SK-N-SH (cell line): ENCODE measurements around the gene CYP2D6. TPM values are rescaled to one million over a fixed set of nuclear protein-coding genes. Genes with fewer than 3 reads are reported as not detected.

Experiments
- CTCF ChIA-PET: fragments of 300-600, 350-600 bp; formaldehyde crosslinking; extraction: SDS; loops from one replicate; lab custom pipeline; 2021; lab: Yijun Ruan, JAX
- POLR2A ChIA-PET: fragments of 350-600 bp; sonication (Branson Sonifier 250); formaldehyde crosslinking; extraction: SDS; loops from one replicate; lab custom pipeline; 2020; ENCODE audit warnings: antibody characterized with exemption, inconsistent platforms; lab: Yijun Ruan, JAX
- DNase-seq: peaks from one replicate; pipeline ENCODE4 v3.0.0; 2012
- H2AFZ ChIP-seq: fragments of 200-600 bp; sonication (generic); 2 replicates; pipeline ENCODE4 v1.8.1; 2016; ENCODE audit warnings: antibody characterized with exemption, mild to moderate bottlenecking, low read depth
- H3F3A ChIP-seq: fragments of 200-600 bp; sonication (generic); replicated peaks from 2 replicates; pipeline ENCODE3; 2016; ENCODE audit warnings: antibody characterized with exemption, mild to moderate bottlenecking; ENCODE audit not compliant: insufficient read depth
- H3K27ac ChIP-seq, 2 experiments: fragments of 200-500 bp in 1 of 2; fragments of 200-600 bp in 1 of 2; sonication (Bioruptor generic) in 1 of 2; sonication (generic), shearing (Covaris generic) in 1 of 2; 2 replicates each; pipeline versions ENCODE4 v1.5.1 to v1.6.1; 2014 to 2016; ENCODE audit warnings: low read depth in 2 of 2, inconsistent platforms in 1 of 2, low read length in 1 of 2, mild to moderate bottlenecking in 1 of 2, mixed read lengths in 1 of 2
- H3K27me3 ChIP-seq: fragments of 200-600 bp; sonication (generic), shearing (Covaris generic); 2 replicates; pipeline ENCODE4 v1.6.1; 2016; ENCODE audit warnings: mixed run types; ENCODE audit not compliant: insufficient read depth
- H3K36me3 ChIP-seq, 2 experiments: fragments of 200-500 bp in 1 of 2; fragments of 200-600 bp in 1 of 2; sonication (Bioruptor generic) in 1 of 2; sonication (generic) in 1 of 2; replicated peaks in 1 of 2; 2 replicates each; pipeline versions ENCODE3 to v1.5.1; 2014 to 2016; ENCODE audit warnings: low read length in 1 of 2, mild to moderate bottlenecking in 1 of 2; ENCODE audit not compliant: insufficient read depth in 2 of 2, control insufficient read depth in 1 of 2
- H3K4me1 ChIP-seq, 2 experiments: fragments of 200-500 bp in 1 of 2; fragments of 200-600 bp in 1 of 2; sonication (Bioruptor generic) in 1 of 2; sonication (generic), shearing (Covaris generic) in 1 of 2; 2 replicates each; pipeline versions ENCODE4 v1.5.1 to v1.6.1; 2014 to 2016; ENCODE audit warnings: low read depth in 1 of 2, low read length in 1 of 2, mixed run types in 1 of 2; ENCODE audit not compliant: insufficient read depth in 2 of 2, control insufficient read depth in 1 of 2
- H3K4me2 ChIP-seq: fragments of 200-600 bp; sonication (generic), shearing (Covaris generic); 2 replicates; pipeline ENCODE4 v1.6.1; 2017; ENCODE audit warnings: mixed run types
- H3K4me3 ChIP-seq, 2 experiments: fragments of 200-500 bp in 1 of 2; fragments of 200-600 bp in 1 of 2; sonication (Bioruptor generic) in 1 of 2; sonication (generic), shearing (Covaris generic) in 1 of 2; 2 replicates each; pipeline versions ENCODE4 v1.5.1 to v1.8.1; 2014 to 2016; ENCODE audit warnings: low read depth in 2 of 2, inconsistent platforms in 1 of 2, low read length in 1 of 2, mild to moderate bottlenecking in 1 of 2, mixed read lengths in 1 of 2, moderate library complexity in 1 of 2
- H3K79me2 ChIP-seq: fragments of 200-600 bp; sonication (generic); 2 replicates; pipeline ENCODE4 v1.8.1; 2017; ENCODE audit warnings: mild to moderate bottlenecking; ENCODE audit not compliant: insufficient read depth
- H3K9ac ChIP-seq: fragments of 200-600 bp; sonication (generic); 2 replicates; pipeline ENCODE4 v1.6.1; 2017; ENCODE audit warnings: mixed run types
- H3K9me2 ChIP-seq: fragments of 200-600 bp; sonication (generic); 2 replicates; pipeline ENCODE4 v1.6.1; 2017; ENCODE audit warnings: mixed run types
- H3K9me3 ChIP-seq: fragments of 200-600 bp; sonication (generic); 2 replicates; pipeline ENCODE4 v1.6.1; 2017; ENCODE audit warnings: mixed run types, mild to moderate bottlenecking, moderate library complexity
- H4K20me1 ChIP-seq: fragments of 200-600 bp; sonication (generic); 2 replicates; pipeline ENCODE4 v1.6.1; 2017; ENCODE audit warnings: mild to moderate bottlenecking, mixed run types; ENCODE audit not compliant: insufficient read depth
- EZH2phosphoT487 ChIP-seq: fragments of 200-600 bp; sonication (generic); IDR thresholded peaks from 2 replicates; pipeline ENCODE4 v1.6.1; 2017; ENCODE audit warnings: low read depth, mixed run types, mild to moderate bottlenecking, antibody characterized with exemption, moderate library complexity, borderline replicate concordance
- FOSL2 ChIP-seq: IDR thresholded peaks from 2 replicates; pipeline ENCODE4 v1.4.0; 2012; ENCODE audit warnings: low read depth, mild to moderate bottlenecking, moderate library complexity, borderline replicate concordance
- FOXM1 ChIP-seq: IDR thresholded peaks from 2 replicates; pipeline ENCODE4 v1.4.0; 2012; ENCODE audit warnings: low read depth, mild to moderate bottlenecking
- GABPA ChIP-seq: IDR thresholded peaks from 2 replicates; pipeline ENCODE4 v1.4.0; 2012; ENCODE audit warnings: low read depth, mild to moderate bottlenecking
- JUND ChIP-seq: IDR thresholded peaks from 2 replicates; pipeline ENCODE4 v1.4.0; 2012
- MAX ChIP-seq: IDR thresholded peaks from 2 replicates; pipeline ENCODE4 v1.4.0; 2012; ENCODE audit warnings: low read depth
- MEF2A ChIP-seq: IDR thresholded peaks from 2 replicates; pipeline ENCODE4 v1.4.0; 2012; ENCODE audit warnings: low read depth, borderline replicate concordance
- MXI1 ChIP-seq: IDR thresholded peaks from 2 replicates; pipeline ENCODE4 v1.6.1; 2012; ENCODE audit warnings: mild to moderate bottlenecking, low read depth, low read length, improper control_type of control experiment
- RCOR1 ChIP-seq: fragments of 150-350 bp; IDR thresholded peaks from 2 replicates; pipeline ENCODE4 v1.6.1; 2017; ENCODE audit warnings: antibody characterized with exemption, low read length
- RXRA ChIP-seq: IDR thresholded peaks from 2 replicates; pipeline ENCODE4 v1.4.0; 2012; ENCODE audit warnings: low read depth, mild to moderate bottlenecking, borderline replicate concordance
- TEAD4 ChIP-seq: IDR thresholded peaks from 2 replicates; pipeline ENCODE4 v1.4.0; 2012; ENCODE audit warnings: mild to moderate bottlenecking, borderline replicate concordance; ENCODE audit not compliant: insufficient read depth
- USF1 ChIP-seq: IDR thresholded peaks from 2 replicates; pipeline ENCODE4 v1.4.0; 2012; ENCODE audit warnings: low read depth, borderline replicate concordance
- USF2 ChIP-seq: fragments of 150-350 bp; IDR thresholded peaks from 2 replicates; pipeline ENCODE4 v1.6.1; 2017; ENCODE audit warnings: antibody characterized with exemption, low read length, low read depth, borderline replicate concordance
- YY1 ChIP-seq: IDR thresholded peaks from 2 replicates; pipeline ENCODE4 v1.4.0; 2012; ENCODE audit warnings: low read depth, mild to moderate bottlenecking
- WGBS: methylation state at CpG from one replicate; pipeline ENCODE4 v1.1.6; 2017; ENCODE audit warnings: low lambda C conversion rate; 5-methylcytosine and 5-hydroxymethylcytosine counted together
- polyA plus RNA-seq, 3 experiments: library from polyadenylated mRNA; depleted of rRNA; stranded (reverse); fragments of >200 nt; gene quantifications; 2 replicates each; pipeline ENCODE4 v1.2.3, GENCODE V29; 2012

CYP2D6 gene
- polyA plus RNA-seq, 1 of the 3 experiments (the other 2 are of a cell fraction): 0.26 TPM

GRCh38 chr22:42083119-42083518 lies 47.5 kb downstream of the CYP2D6 start:
- POLR2A ChIA-PET: no interaction called here

GRCh38 chr22:42080287-42080686 lies 50.3 kb downstream of the CYP2D6 start:
- no peaks in the 10 kb centered on the region for H4K20me1 ChIP-seq
- peaks cover 15% of the 10 kb centered on the region for H3K79me2 ChIP-seq
- H3K9me3 ChIP-seq: no peaks in the 10 kb centered on the region
- no peak for TF ChIP-seq USF1
- TF ChIP-seq FOXM1: no peak
- 0 out of 2 replicates have a peak, but pooled peaks have one; percentile 6 for TF ChIP-seq MXI1
- H3F3A ChIP-seq: no peaks in the 10 kb centered on the region
- ChIA-PET POLR2A (interaction anchor here (1.5 kb wide), 1 partner anchor 10 kb away, joined by 8 read pairs; the partner anchor contains the start of gene NDUFA6), CTCF (interaction anchor here (1.2 to 1.8 kb wide), 2 partner anchors 10 to 364 kb away, joined by 3 to 13 read pairs; partner anchors contain the start of gene NDUFA6)
- peak overlapping the region; percentile 50 to 78; a peak in 3 of 4 replicates for H3K27ac ChIP-seq
- peak; percentile 44 for DNase-seq
- H3K9ac ChIP-seq: peak overlapping the region; percentile 78; the same call in 1 of the 2 replicates
- no peaks in the 10 kb centered on the region for H3K27me3 ChIP-seq
- H3K4me3 ChIP-seq: peak overlapping the region; percentile 60 to 71
- H3K4me2 ChIP-seq: peak overlapping the region; percentile 82
- H2AFZ ChIP-seq: peak overlapping the region; percentile 84
- peaks cover 0 to 8% of the 10 kb centered on the region in 2 experiments; a peak in 2 of 4 replicates for H3K4me1 ChIP-seq
- H3K36me3 ChIP-seq: no peaks in the 10 kb centered on the region
- WGBS: 11% methylated on average over 12 of the region's 14 CpGs
- no peaks in the 10 kb centered on the region for H3K9me2 ChIP-seq

More at GRCh38 chr22:42083119-42083518, 47.5 kb downstream of the CYP2D6 start:
- Histone ChIP-seq H3K4me2 (no peak overlapping the region), H3F3A (no peaks in the 10 kb centered on the region), H3K4me3 (no peak overlapping the region), H2AFZ (no peak overlapping the region), H4K20me1 (no peaks in the 10 kb centered on the region), H3K36me3 (peaks cover 8 to 14% of the 10 kb centered on the region in 2 experiments), H3K27me3 (no peaks in the 10 kb centered on the region), H3K9ac (no peak overlapping the region), H3K4me1 (peaks cover 0 to 8% of the 10 kb centered on the region in 2 experiments; a peak in 2 of 4 replicates), H3K9me2 (no peaks in the 10 kb centered on the region), H3K79me2 (peaks cover 26% of the 10 kb centered on the region), H3K9me3 (no peaks in the 10 kb centered on the region), H3K27ac (no peak overlapping the region)
- DNase-seq: no peak
- TF ChIP-seq MXI1 (no peak), MEF2A (no peak), RXRA (no peak), RCOR1 (no peak), TEAD4 (no peak), MAX (no peak), EZH2phosphoT487 (no peak), FOXM1 (no peak), USF2 (no peak), YY1 (no peak), FOSL2 (no peak), GABPA (no peak), JUND (no peak)
- CTCF ChIA-PET: no interaction called here
- 76% methylated on average over 3 of the region's 4 CpGs for whole genome bisulfite sequencing
